Right atrium auricular region (tissue), 2 donors: ENCODE results near the gene SFN. TPM values are rescaled to one million over a fixed set of nuclear protein-coding genes. Genes with fewer than 3 reads are reported as not detected.

Source experiments
- DNase-seq: peaks from one replicate; pipeline ENCODE4 v3.0.0-alpha.2; 2019; ENCODE audit warnings: low spot score
- H3K27ac ChIP-seq, 2 donors: fragments of 200-600 bp; sonication (generic); 1 replicate in 1 of 2; 2 replicates in 1 of 2; pipeline ENCODE4 v1.5.1; 2016 to 2019
- H3K27me3 ChIP-seq, 2 donors: fragments of 200-600 bp; sonication (generic); one replicate each; pipeline versions ENCODE4 v1.5.1 to v1.6.0; 2017 to 2019
- H3K36me3 ChIP-seq: fragments of 200-600 bp; sonication (generic); one replicate; pipeline ENCODE4 v1.5.1; 2016
- H3K4me1 ChIP-seq, 2 donors: fragments of 200-600 bp; sonication (generic); one replicate each; pipeline versions ENCODE4 v1.5.1 to v1.6.0; 2017 to 2019
- H3K4me3 ChIP-seq, 2 donors: fragments of 200-600 bp; sonication (generic); 1 replicate in 1 of 2; 2 replicates in 1 of 2; pipeline ENCODE4 v1.5.1; 2017 to 2019; ENCODE audit warnings: mild to moderate bottlenecking in 1 of 2, moderate library complexity in 1 of 2
- H3K9me3 ChIP-seq, 2 donors: fragments of 200-600 bp; sonication (generic); one replicate each; pipeline ENCODE4 v1.5.1; 2019
- CTCF ChIP-seq, 2 donors: fragments of 200-600 bp; sonication (generic); IDR thresholded peaks; one replicate each; pipeline ENCODE4 v1.5.1; 2019; ENCODE audit warnings: antibody characterized with exemption in 2 of 2
- total RNA-seq, 2 donors: library from RNA; depleted of rRNA; stranded (reverse); fragments of >200 nt; gene quantifications; one replicate each; pipeline ENCODE4 v1.1.0, GENCODE V29; 2016

Gene SFN
- total RNA-seq, 2 donors from 2014 or later: 0.51 TPM; not detected in 1

DNA sequence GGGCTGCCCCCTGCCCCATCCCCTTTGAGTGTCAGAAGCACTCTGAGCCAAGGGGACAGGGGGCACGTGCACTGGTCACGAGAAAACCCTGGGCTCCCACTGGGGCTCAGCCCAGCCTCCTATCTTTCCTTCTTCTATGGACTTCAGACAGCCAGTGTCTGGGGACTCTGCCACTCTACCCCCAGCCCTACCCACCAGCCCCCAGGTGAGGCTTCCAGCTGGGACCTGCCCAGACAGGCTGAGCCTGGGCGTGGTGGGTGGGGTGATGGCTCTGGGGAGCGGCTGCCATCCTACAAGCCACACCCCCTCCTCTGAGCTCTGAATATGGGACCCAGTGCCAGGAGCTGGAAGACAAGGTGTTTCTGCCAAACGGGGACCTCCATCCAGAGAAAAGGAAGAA lies 8.0 kb upstream of the SFN start:
- peaks cover 56% of the 10 kb centered on the region for H3K36me3 ChIP-seq
- TF ChIP-seq CTCF (IDR thresholded peaks at IDR 0.05): no peak
- no peak overlapping the region for H3K27ac ChIP-seq
- no peak overlapping the region for H3K4me3 ChIP-seq
- no peaks in the 10 kb centered on the region for H3K9me3 ChIP-seq
- H3K4me1 ChIP-seq: no peaks in the 10 kb centered on the region
- no peaks in the 10 kb centered on the region for H3K27me3 ChIP-seq
- DNase-seq: no peak

DNA sequence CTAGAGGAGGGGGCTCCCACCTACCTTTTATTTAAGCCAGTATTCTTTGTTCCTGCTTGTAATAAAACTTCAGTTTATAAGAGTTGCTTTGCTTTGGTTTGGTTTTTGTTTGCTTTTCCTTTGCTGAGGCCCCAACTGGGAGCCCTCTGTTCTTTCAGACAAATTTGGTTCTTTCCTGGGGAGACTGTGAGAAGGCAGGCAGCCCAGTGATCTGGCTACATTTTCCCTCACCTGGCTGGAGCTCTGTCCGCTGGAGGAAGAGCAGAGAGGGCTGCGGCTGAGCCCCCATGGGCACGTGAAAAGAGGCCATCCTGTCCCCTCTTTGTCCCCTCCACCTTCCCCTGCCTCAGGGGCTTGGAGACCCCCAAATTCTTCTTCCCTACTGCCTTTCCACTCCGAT lies 7.3 kb upstream of the SFN start:
- H3K27me3 ChIP-seq: no peaks in the 10 kb centered on the region
- TF ChIP-seq CTCF (IDR thresholded peaks at IDR 0.05): no peak
- H3K4me1 ChIP-seq: no peaks in the 10 kb centered on the region
- no peak overlapping the region for H3K4me3 ChIP-seq
- no peak for DNase-seq
- H3K27ac ChIP-seq: no peak overlapping the region
- no peaks in the 10 kb centered on the region for H3K9me3 ChIP-seq
- peaks cover 49% of the 10 kb centered on the region for H3K36me3 ChIP-seq

DNA sequence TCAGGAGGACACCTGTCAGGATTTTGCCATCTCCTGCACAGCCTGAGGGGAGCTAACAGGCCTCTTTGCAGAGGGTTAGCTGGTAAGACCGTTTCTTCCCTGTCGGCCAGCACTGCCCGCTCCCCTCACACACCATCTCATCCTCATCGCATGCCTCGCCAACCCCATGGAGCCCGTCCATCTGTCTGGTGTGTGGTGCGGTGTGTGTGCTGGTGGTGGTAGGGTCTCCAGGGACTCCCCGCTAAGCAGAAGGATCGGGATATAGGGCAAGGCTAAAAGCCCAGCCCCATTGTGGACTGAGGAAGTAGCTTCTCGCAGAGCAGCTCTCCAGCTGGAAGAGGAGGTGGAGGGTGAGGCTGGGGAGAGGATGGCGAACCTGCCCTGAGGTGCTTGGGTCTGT lies 6.8 kb upstream of the SFN start:
- Histone ChIP-seq H3K4me1 (no peaks in the 10 kb centered on the region), H3K9me3 (no peaks in the 10 kb centered on the region), H3K36me3 (peaks cover 43% of the 10 kb centered on the region), H3K4me3 (no peak overlapping the region), H3K27me3 (no peaks in the 10 kb centered on the region), H3K27ac (no peak overlapping the region)
- no peak for TF ChIP-seq CTCF (IDR thresholded peaks at IDR 0.05)
- no peak for DNase-seq

DNA sequence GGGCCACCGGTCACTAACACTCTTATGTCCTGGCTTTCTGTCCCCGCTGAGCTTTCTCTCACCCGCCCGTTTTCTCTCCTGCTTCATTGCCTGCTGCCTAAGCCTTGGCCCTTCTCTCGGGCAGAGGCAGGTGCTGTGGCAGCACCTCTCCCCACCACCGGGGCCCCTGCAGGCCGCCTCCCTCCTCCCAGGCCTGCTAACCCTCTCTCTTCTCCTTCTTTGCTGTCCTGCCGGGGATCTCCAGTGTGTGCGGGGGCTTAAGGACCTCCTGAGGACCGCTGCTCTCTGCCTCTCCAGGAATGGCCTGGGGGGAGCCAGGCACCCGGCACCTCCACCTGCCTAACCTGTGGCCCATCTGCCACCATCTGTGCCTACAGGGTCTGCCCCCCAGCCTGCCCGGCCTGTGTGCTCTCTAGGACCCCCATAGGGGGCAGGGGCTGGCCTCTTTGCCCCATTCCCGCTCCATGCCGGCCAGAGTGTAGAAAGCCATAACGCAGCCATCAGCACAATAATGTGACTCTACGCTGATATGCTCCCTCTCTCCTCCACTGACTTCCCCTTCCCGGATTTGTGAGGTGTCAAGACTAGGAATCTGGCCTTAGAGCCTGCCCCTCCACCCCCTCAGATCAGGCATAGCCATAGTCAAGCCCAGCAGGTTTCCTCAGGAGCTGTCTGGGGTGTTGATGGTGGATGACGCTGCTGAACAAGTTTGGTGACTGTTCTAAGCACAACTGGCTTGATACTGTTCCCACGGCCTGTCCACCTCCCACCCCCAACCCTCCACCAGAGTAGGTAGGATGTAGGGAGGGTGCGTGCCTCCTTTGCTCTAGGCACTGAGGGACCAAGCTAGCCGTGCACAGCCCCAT lies 6.1 kb upstream of the SFN start:
- Histone ChIP-seq H3K27ac (no peak overlapping the region), H3K27me3 (no peaks in the 10 kb centered on the region), H3K4me3 (no peak overlapping the region), H3K36me3 (peaks cover 37% of the 10 kb centered on the region), H3K4me1 (no peaks in the 10 kb centered on the region), H3K9me3 (no peaks in the 10 kb centered on the region)
- no peak for DNase-seq
- TF ChIP-seq CTCF (IDR thresholded peaks at IDR 0.05): no peak

- no peak for DNase-seq
- peaks cover 29% of the 10 kb centered on the region for H3K36me3 ChIP-seq
- H3K9me3 ChIP-seq: no peaks in the 10 kb centered on the region
- H3K27ac ChIP-seq: no peak overlapping the region
- H3K4me3 ChIP-seq: no peak overlapping the region
- no peak for TF ChIP-seq CTCF (IDR thresholded peaks at IDR 0.05)
- no peaks in the 10 kb centered on the region for H3K27me3 ChIP-seq
- H3K4me1 ChIP-seq: no peaks in the 10 kb centered on the region
These were observed 5.4 kb upstream of the SFN start for GRCh38 chr1:26857473-26858060.
